ENCODE measurements around the gene BRD2.

Gene BRD2

GRCh38 chr6:33017018-33017417, 48.6 kb downstream of the BRD2 start:
- no peak for TF ChIP-seq CTCF (conservative IDR thresholded peaks at IDR 0.05)
- TF ChIP-seq ZFX (IDR thresholded peaks at IDR 0.05) = no peak
- no peak overlapping the region for H3K27ac ChIP-seq

GRCh38 chr6:33017694-33018353, 49.4 kb downstream of the BRD2 start:
- TF ChIP-seq CTCF (conservative IDR thresholded peaks at IDR 0.05) = no peak
- TF ChIP-seq ZFX (IDR thresholded peaks at IDR 0.05) = no peak
- H3K27ac ChIP-seq = no peak overlapping the region

GRCh38 chr6:33018418-33018817, 50.0 kb downstream of the BRD2 start:
- no peak for TF ChIP-seq CTCF (conservative IDR thresholded peaks at IDR 0.05)
- no peak for TF ChIP-seq ZFX (IDR thresholded peaks at IDR 0.05)
- H3K27ac ChIP-seq = no peak overlapping the region

GRCh38 chr6:33018904-33019303, 50.5 kb downstream of the BRD2 start:
- TF ChIP-seq ZFX (IDR thresholded peaks at IDR 0.05) (no peak), CTCF (conservative IDR thresholded peaks at IDR 0.05) (no peak)
- no peak overlapping the region for H3K27ac ChIP-seq

GRCh38 chr6:33019372-33019771, 51.0 kb downstream of the BRD2 start:
- no peak overlapping the region; the same call in 1 of the 2 replicates for H3K27ac ChIP-seq
- TF ChIP-seq ZFX (IDR thresholded peaks at IDR 0.05) (no peak), CTCF (conservative IDR thresholded peaks at IDR 0.05) (no peak)

GRCh38 chr6:33021917-33022316, 53.5 kb downstream of the BRD2 start:
- TF ChIP-seq ZFX (IDR thresholded peaks at IDR 0.05) = no peak
- no peak for TF ChIP-seq CTCF (conservative IDR thresholded peaks at IDR 0.05)
- no peak overlapping the region for H3K27ac ChIP-seq

GRCh38 chr6:33023536-33023935, 55.1 kb downstream of the BRD2 start:
- TF ChIP-seq CTCF (conservative IDR thresholded peaks at IDR 0.05) (no peak), ZFX (IDR thresholded peaks at IDR 0.05) (no peak)
- H3K27ac ChIP-seq = no peak overlapping the region

Measured in C4-2B (cell line).